ENCODE results near the gene NFYC.

- TF ChIP-seq EZH2phosphoT487 (IDR thresholded peaks at IDR 0.05; ENCODE audit: insufficient read depth, low read depth) = no peak
- TF ChIP-seq EZH2 (IDR thresholded peaks at IDR 0.05; ENCODE audit: insufficient read depth, poor library complexity, severe bottlenecking) = no peak
These were observed 110.7 kb downstream of the NFYC start for GRCh38 chr1:40802078-40802741.
